Mesothelial cell of epicardium (in vitro differentiated cells): ENCODE data around the gene AGRN. TPM values are rescaled to one million over a fixed set of nuclear protein-coding genes. Genes with fewer than 3 reads are reported as not detected.
A peak's percentile ranks its signal among the peaks of the same experiment; 100 is the strongest.
"Not testable (repeated sequence)": the region's sequence is repeated elsewhere in the genome, so short reads cannot be mapped to it uniquely, and the experiment has no call there.

ENCODE experiments used
- DNase-seq, 2 experiments: peaks; one replicate each; pipeline ENCODE4 v3.0.0; 2021; ENCODE audit warnings: low spot score in 2 of 2; ENCODE audit not compliant: unreplicated experiment in 2 of 2
- H3K27ac Mint-ChIP-seq: 2 replicates; pipeline ENCODE4 v1.8.0; 2021; ENCODE audit warnings: mixed read lengths
- H3K27me3 Mint-ChIP-seq: 2 replicates; pipeline ENCODE4 v1.8.0; 2021; ENCODE audit warnings: low read depth, mixed read lengths
- H3K36me3 Mint-ChIP-seq: 2 replicates; pipeline ENCODE4 v1.8.0; 2021; ENCODE audit warnings: mixed read lengths
- H3K4me1 Mint-ChIP-seq: 2 replicates; pipeline ENCODE4 v1.8.0; 2021; ENCODE audit warnings: mixed read lengths
- H3K4me3 Mint-ChIP-seq: 2 replicates; pipeline ENCODE4 v1.8.0; 2021; ENCODE audit warnings: mild to moderate bottlenecking, moderate library complexity, mixed read lengths
- H3K9me3 Mint-ChIP-seq: 2 replicates; pipeline ENCODE4 v1.8.0; 2021; ENCODE audit warnings: mixed read lengths
- total RNA-seq: library from RNA; stranded (reverse); gene quantifications from 3 replicates; pipeline ENCODE4 v1.2.1, GENCODE V29; 2021
- TF ChIP-seq, protein P1 (sequence below): fragments of 200-600 bp; sonication (generic); IDR thresholded peaks from one replicate; pipeline ENCODE4 v1.5.0; 2021; ENCODE audit warnings: antibody characterized with exemption; ENCODE audit not compliant: unreplicated experiment

The AGRN gene
- total RNA-seq, 1 donor from 2014 or later = 514 TPM

DNA sequence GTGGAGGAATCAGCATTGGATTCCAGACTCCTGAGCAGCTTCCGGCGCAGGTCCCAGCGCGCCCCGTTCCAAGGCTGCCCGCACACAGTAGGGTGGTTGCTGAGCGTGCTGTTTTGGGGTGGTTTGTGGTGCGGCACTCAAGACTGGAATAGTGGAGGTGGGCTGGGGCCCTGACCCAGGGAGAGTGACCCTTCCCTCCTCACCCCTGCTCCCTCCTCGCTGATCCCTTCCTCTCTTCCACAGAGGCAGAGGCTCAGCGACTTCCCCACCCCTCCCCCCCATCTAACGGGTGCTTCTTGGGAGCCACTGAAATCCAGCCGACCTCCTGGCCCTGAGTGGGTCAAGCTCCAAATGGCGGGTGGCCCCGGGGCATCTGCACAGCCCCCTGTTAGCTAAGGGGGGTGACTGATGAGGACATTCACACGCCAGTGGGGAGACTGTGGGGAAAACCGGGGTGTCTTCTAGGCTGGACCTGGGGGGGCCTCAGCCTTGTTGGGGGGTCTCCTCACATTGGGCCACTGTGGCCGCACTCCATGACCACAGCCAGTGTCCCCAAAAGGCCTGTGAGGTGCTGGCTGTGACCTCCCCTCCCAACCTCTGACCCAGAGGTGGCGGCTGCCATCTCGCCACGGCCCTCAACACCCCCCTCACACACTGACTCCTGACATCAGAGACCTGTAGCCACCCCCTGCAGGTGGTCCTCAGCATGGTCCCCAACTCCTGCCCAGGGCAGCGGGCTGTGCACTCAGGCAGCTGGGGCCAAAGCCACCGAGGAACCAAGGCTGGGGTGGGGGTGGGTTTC lies 16.1 kb upstream of the AGRN start:
- no peak for DNase-seq
- Mint-ChIP-seq H3K9me3 (no peaks in the 10 kb centered on the region), H3K27ac (no peak overlapping the region), H3K36me3 (peaks cover 2% of the 10 kb centered on the region), H3K4me3 (no peak overlapping the region), H3K27me3 (peaks cover 2% of the 10 kb centered on the region), H3K4me1 (peaks cover 18% of the 10 kb centered on the region)
- TF ChIP-seq, protein P1, sequence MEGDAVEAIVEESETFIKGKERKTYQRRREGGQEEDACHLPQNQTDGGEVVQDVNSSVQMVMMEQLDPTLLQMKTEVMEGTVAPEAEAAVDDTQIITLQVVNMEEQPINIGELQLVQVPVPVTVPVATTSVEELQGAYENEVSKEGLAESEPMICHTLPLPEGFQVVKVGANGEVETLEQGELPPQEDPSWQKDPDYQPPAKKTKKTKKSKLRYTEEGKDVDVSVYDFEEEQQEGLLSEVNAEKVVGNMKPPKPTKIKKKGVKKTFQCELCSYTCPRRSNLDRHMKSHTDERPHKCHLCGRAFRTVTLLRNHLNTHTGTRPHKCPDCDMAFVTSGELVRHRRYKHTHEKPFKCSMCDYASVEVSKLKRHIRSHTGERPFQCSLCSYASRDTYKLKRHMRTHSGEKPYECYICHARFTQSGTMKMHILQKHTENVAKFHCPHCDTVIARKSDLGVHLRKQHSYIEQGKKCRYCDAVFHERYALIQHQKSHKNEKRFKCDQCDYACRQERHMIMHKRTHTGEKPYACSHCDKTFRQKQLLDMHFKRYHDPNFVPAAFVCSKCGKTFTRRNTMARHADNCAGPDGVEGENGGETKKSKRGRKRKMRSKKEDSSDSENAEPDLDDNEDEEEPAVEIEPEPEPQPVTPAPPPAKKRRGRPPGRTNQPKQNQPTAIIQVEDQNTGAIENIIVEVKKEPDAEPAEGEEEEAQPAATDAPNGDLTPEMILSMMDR = no peak

DNA sequence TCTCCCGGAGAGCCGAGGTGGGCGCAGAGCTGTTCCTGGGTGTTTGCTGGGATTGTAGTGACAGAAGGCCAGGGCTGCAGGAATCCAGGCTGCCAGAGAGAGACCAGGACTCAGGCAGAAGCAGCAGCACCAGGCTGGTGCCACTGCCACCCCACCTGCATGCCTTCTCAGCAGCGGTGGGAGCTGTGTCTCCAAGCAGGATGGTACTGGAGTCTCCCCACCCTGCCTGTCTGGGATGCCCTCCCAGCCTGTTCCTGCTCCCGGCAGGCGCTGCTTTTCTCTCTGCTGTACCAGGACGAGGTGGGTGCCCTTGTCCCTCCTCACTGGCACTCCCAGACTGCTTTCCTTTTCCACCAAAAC lies 15.5 kb upstream of the AGRN start:
- peaks cover 2% of the 10 kb centered on the region for H3K27me3 Mint-ChIP-seq
- peak overlapping the region; percentile 44 for H3K4me3 Mint-ChIP-seq

GRCh38 chr1:1004780-1005697 lies 14.9 kb upstream of the AGRN start:
- Mint-ChIP-seq H3K4me1 (peaks cover 18% of the 10 kb centered on the region), H3K27ac (peak overlapping the region; percentile 92), H3K9me3 (no peaks in the 10 kb centered on the region), H3K4me3 (peak overlapping the region; percentile 44), H3K27me3 (peaks cover 2% of the 10 kb centered on the region), H3K36me3 (peaks cover 6% of the 10 kb centered on the region)
- no peak for DNase-seq
- TF ChIP-seq, protein P1 = no peak

More for the DNA sequence above, 15.5 kb upstream of the AGRN start:
- TF ChIP-seq, protein P1 = no peak
- Mint-ChIP-seq H3K36me3 (peaks cover 6% of the 10 kb centered on the region), H3K9me3 (no peaks in the 10 kb centered on the region), H3K27ac (peak overlapping the region; percentile 92), H3K4me1 (peaks cover 18% of the 10 kb centered on the region)
- no peak for DNase-seq

- H3K4me1 Mint-ChIP-seq = peaks cover 16% of the 10 kb centered on the region
- no peak overlapping the region for H3K4me3 Mint-ChIP-seq
- H3K9me3 Mint-ChIP-seq = no peaks in the 10 kb centered on the region
- peaks cover 6% of the 10 kb centered on the region for H3K36me3 Mint-ChIP-seq
- no peaks in the 10 kb centered on the region for H3K27me3 Mint-ChIP-seq
- TF ChIP-seq, protein P1 = no peak
- peak overlapping the region; percentile 53 for H3K27ac Mint-ChIP-seq
- DNase-seq = no peak
Measured at GRCh38 chr1:1005774-1006304, 14.1 kb upstream of the AGRN start.

GRCh38 chr1:1006305-1007159 lies 13.4 kb upstream of the AGRN start:
- TF ChIP-seq, protein P1 = no peak
- Mint-ChIP-seq H3K27me3 (no peaks in the 10 kb centered on the region), H3K27ac (no peak overlapping the region), H3K9me3 (no peaks in the 10 kb centered on the region), H3K4me1 (peaks cover 16% of the 10 kb centered on the region), H3K4me3 (no peak overlapping the region), H3K36me3 (peaks cover 7% of the 10 kb centered on the region)
- DNase-seq = no peak

GRCh38 chr1:1010131-1010530 lies 9.8 kb upstream of the AGRN start:
- H3K36me3 Mint-ChIP-seq, DNase-seq, H3K27me3 Mint-ChIP-seq, H3K9me3 Mint-ChIP-seq, H3K27ac Mint-ChIP-seq, H3K4me3 Mint-ChIP-seq: not testable (repeated sequence)
- peaks cover 31% of the 10 kb centered on the region for H3K4me1 Mint-ChIP-seq
